ENCODE data around the gene SCGB2A2.

DNA sequence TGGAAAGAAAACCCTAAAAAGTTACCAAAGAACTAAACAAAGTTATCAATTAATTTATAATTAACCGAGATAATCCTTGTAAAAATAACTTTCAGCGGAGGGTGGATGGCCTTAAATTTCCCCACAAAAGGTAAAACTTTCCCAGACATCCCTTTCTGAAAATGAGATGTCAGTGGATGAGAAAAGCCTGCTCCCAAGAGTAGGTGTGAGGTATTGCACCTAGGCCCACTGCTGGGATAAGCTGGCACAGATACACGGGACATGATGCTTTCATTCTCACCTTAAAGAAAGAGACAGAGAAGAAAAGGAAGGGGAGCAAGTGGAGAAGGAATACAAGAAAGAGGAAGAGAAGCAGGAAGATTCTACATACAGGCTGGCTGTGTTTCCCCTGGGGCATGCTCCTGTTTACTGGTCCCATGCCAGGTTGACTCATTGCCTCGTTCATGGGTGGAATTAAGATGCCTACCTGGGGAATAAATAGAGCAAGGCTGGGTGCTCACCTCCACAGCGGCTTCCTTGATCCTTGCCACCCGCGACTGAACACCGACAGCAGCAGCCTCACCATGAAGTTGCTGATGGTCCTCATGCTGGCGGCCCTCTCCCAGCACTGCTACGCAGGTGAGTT, at the start of gene SCGB2A2:
- no peak for TF ChIP-seq POLR2AphosphoS5 (IDR thresholded peaks at IDR 0.05; ENCODE audit: low read depth, low read length)
- no peak for TF ChIP-seq TAF1 (IDR thresholded peaks at IDR 0.05; ENCODE audit: borderline replicate concordance, insufficient read depth, low read length)
- no peak for TF ChIP-seq SIN3A (IDR thresholded peaks at IDR 0.05; ENCODE audit: borderline replicate concordance, insufficient read depth, low read length)
- TF ChIP-seq, protein P1, sequence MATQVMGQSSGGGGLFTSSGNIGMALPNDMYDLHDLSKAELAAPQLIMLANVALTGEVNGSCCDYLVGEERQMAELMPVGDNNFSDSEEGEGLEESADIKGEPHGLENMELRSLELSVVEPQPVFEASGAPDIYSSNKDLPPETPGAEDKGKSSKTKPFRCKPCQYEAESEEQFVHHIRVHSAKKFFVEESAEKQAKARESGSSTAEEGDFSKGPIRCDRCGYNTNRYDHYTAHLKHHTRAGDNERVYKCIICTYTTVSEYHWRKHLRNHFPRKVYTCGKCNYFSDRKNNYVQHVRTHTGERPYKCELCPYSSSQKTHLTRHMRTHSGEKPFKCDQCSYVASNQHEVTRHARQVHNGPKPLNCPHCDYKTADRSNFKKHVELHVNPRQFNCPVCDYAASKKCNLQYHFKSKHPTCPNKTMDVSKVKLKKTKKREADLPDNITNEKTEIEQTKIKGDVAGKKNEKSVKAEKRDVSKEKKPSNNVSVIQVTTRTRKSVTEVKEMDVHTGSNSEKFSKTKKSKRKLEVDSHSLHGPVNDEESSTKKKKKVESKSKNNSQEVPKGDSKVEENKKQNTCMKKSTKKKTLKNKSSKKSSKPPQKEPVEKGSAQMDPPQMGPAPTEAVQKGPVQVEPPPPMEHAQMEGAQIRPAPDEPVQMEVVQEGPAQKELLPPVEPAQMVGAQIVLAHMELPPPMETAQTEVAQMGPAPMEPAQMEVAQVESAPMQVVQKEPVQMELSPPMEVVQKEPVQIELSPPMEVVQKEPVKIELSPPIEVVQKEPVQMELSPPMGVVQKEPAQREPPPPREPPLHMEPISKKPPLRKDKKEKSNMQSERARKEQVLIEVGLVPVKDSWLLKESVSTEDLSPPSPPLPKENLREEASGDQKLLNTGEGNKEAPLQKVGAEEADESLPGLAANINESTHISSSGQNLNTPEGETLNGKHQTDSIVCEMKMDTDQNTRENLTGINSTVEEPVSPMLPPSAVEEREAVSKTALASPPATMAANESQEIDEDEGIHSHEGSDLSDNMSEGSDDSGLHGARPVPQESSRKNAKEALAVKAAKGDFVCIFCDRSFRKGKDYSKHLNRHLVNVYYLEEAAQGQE (IDR thresholded peaks at IDR 0.05; ENCODE audit: insufficient read depth in 1 of 2, low read depth in 2 of 2, low read length in 2 of 2) = no peak
- TF ChIP-seq FOXP2 (optimal IDR thresholded peaks at IDR 0.05; ENCODE audit: borderline replicate concordance, extremely low read depth, extremely low read length, insufficient read depth) = no peak
